Activated T-helper 17 cell treated with anti-CD3 and anti-CD28 coated beads, Interleukin-2, amount 50 U/mL, for 72 hours (primary cell): ENCODE measurements around the gene ATG4B. TPM values are rescaled to one million over a fixed set of nuclear protein-coding genes. Genes with fewer than 3 reads are reported as not detected.

Source experiments
- ATAC-seq: fragments of 150-1000 bp; cut with Tn5 transposase; replicated peaks from 2 replicates; pipeline ENCODE4 v1.10.0; 2021; ENCODE audit warnings: mild to moderate bottlenecking, moderate library complexity
- H3K27ac Mint-ChIP-seq: one replicate; pipeline ENCODE4 v1.8.0; 2022; ENCODE audit warnings: mixed read lengths
- H3K27me3 Mint-ChIP-seq: one replicate; pipeline ENCODE4 v1.8.0; 2022; ENCODE audit warnings: mixed read lengths
- H3K36me3 Mint-ChIP-seq: one replicate; pipeline ENCODE4 v1.8.0; 2022; ENCODE audit warnings: low read depth, mild to moderate bottlenecking, mixed read lengths
- H3K4me1 Mint-ChIP-seq: one replicate; pipeline ENCODE4 v1.8.0; 2022; ENCODE audit warnings: mixed read lengths
- H3K4me3 Mint-ChIP-seq: one replicate; pipeline ENCODE4 v1.8.0; 2022; ENCODE audit warnings: mild to moderate bottlenecking, mixed read lengths
- H3K9me3 Mint-ChIP-seq: one replicate; pipeline ENCODE4 v1.8.0; 2022; ENCODE audit warnings: mixed read lengths
- total RNA-seq, 2 donors: library from RNA; stranded (reverse); gene quantifications; one replicate each; pipeline ENCODE4 v1.2.3, GENCODE V29; 2022

The ATG4B gene
- total RNA-seq, 2 donors from 2014 or later, result 88.3 to 91.3 TPM

DNA sequence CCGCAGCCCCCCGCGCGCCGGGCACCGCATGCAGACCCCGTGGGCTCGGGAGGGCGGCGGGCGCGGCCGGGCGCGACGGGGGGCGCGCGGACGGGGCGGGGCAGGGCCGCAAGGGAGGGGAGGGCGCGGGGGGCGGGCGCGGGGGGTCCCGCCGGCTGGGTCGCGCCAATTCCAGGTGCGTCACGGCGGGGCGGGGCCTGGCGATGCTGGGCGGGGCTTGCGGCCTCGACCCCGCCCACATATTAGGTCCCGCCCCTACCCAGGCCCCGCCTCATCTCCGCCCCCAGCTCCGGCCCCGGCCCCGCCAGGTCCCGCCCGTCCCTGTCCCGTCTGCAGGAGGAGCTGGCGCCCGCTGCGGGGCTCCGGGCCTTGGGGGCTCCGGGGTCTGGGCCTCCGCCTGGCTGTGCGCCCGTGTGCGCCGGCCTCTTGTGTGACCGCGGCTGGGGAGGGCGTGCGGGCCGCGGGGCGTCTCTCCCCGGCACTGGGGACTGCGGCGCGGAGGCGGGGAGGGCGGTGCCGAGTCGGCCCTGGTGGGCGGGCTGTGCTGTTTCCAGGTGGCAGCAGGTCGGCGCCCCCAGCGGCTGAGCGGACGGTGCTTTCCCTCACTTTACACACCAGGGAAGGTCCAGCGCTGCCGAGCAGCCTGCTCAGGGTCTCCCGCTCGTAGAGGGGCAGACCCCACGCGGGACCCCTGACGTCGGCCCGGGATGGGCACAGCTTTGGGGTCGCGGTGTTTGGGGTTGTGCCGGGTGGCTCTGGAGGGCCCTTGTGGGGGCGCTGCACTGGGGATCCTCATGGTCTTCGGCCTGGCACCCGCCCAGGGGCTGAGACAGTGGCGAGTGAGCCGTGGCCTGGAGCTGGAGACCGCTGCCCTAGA lies 64.9 kb downstream of the ATG4B start:
- Mint-ChIP-seq H3K27ac (peak overlapping the region; percentile 89), H3K4me3 (peak overlapping the region; percentile 88), H3K27me3 (no peaks in the 10 kb centered on the region), H3K4me1 (peaks cover 13% of the 10 kb centered on the region), H3K36me3 (peaks cover 51% of the 10 kb centered on the region), H3K9me3 (no peaks in the 10 kb centered on the region)
- peak; percentile 79 for ATAC-seq

GRCh38 chr2:241703032-241703604 lies 65.6 kb downstream of the ATG4B start:
- Mint-ChIP-seq H3K4me3 (peak overlapping the region; percentile 88), H3K4me1 (peaks cover 13% of the 10 kb centered on the region), H3K27me3 (no peaks in the 10 kb centered on the region), H3K36me3 (peaks cover 59% of the 10 kb centered on the region), H3K27ac (peak overlapping the region; percentile 89), H3K9me3 (no peaks in the 10 kb centered on the region)
- no peak for ATAC-seq

GRCh38 chr2:241706537-241706936 lies 69.0 kb downstream of the ATG4B start:
- Mint-ChIP-seq H3K9me3 (no peaks in the 10 kb centered on the region), H3K4me3 (no peak overlapping the region), H3K4me1 (peaks cover 14% of the 10 kb centered on the region), H3K36me3 (peaks cover 84% of the 10 kb centered on the region), H3K27ac (no peak overlapping the region), H3K27me3 (no peaks in the 10 kb centered on the region)
- ATAC-seq, result no peak

DNA sequence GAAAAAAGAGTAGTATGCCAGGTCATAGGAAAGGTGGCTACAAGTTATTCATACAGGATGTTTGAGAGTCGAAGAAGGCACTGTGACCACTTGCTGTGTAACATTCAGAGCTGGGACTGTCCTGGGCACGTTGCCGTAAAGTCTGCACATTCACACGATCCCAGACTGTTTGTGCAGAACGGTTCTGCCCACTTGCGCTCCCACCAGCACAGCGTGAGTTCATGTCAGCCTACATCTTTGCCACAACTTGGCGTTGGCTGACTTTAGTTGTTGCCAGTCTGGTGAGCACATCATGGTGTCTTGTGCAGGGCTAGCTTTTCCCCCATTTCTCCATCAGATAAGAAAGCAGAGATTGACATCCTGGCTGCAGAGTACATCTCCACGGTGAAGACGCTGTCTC lies 71.4 kb downstream of the ATG4B start:
- no peaks in the 10 kb centered on the region for H3K27me3 Mint-ChIP-seq
- ATAC-seq, result no peak
- H3K36me3 Mint-ChIP-seq, result peaks cover 97% of the 10 kb centered on the region
- H3K4me1 Mint-ChIP-seq, result peaks cover 8% of the 10 kb centered on the region
- no peak overlapping the region for H3K27ac Mint-ChIP-seq
- no peaks in the 10 kb centered on the region for H3K9me3 Mint-ChIP-seq
- H3K4me3 Mint-ChIP-seq, result no peak overlapping the region

DNA sequence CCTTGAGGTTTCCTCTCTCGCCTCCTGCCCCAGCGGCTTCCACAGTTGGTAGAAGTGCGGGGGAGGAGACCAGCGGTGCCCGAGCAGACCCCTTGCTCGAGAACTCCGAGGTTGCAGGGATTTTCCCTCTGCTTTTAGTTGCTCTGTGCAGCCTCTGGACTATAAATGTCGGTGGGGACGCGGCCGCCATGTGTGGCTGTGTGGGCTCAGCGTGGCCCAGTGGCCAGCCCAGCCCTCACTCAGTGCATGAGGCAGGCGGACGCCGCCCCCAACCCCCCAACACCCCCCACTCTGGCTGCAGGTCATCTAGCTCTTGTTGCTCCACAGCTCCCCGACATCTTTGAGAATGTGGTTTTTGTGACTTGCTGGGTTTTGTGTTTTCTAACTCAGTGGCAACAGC lies 81.6 kb downstream of the ATG4B start:
- Mint-ChIP-seq H3K9me3 (no peaks in the 10 kb centered on the region), H3K4me1 (no peaks in the 10 kb centered on the region), H3K27me3 (no peaks in the 10 kb centered on the region), H3K27ac (no peak overlapping the region), H3K36me3 (peaks cover 82% of the 10 kb centered on the region), H3K4me3 (no peak overlapping the region)
- no peak for ATAC-seq

DNA sequence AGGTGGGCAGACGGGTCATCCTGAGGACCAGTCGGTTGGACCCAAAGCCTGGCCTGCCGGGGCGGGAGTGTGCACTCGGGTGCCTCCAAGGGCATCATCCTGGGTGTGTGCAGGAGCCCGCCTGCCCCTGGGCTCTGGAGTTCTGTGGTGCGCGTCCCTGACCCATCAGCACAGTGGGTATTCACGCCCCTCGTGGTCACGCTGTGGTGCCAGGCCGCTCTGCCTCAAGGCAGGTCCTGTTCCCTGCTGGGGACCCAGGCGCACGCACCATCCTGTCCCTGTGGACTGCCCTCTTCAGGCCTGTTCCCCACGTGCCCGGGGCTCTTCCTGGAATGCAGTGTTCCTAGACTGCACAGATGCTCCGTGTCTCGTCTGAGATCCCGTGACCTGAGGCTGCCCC lies 82.6 kb downstream of the ATG4B start:
- Mint-ChIP-seq H3K4me3 (no peak overlapping the region), H3K36me3 (peaks cover 74% of the 10 kb centered on the region), H3K27me3 (no peaks in the 10 kb centered on the region), H3K9me3 (no peaks in the 10 kb centered on the region), H3K27ac (no peak overlapping the region), H3K4me1 (no peaks in the 10 kb centered on the region)
- no peak for ATAC-seq

DNA sequence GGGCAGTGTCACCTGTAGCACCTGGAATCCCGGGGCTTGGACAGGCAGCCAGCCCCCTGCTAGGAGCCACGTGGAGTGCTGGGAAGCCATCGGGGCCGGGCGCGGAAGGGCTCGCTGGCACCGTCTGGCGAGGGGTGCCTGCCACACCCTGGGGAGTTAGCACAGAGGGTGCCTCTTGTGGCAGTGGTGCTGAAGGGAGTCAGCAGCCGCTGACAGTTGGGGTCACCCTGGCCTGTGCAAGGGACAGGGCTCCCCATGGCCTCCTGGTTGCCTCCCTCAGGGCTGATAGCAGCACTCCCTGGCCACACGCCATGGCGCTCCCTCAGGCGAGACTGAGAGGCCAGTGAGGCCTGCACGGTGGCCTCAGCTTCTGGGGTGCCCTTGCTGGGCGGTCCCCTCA lies 83.1 kb downstream of the ATG4B start:
- Mint-ChIP-seq H3K4me1 (no peaks in the 10 kb centered on the region), H3K4me3 (no peak overlapping the region), H3K27me3 (no peaks in the 10 kb centered on the region), H3K27ac (no peak overlapping the region), H3K36me3 (peaks cover 71% of the 10 kb centered on the region), H3K9me3 (no peaks in the 10 kb centered on the region)
- ATAC-seq, result no peak

DNA sequence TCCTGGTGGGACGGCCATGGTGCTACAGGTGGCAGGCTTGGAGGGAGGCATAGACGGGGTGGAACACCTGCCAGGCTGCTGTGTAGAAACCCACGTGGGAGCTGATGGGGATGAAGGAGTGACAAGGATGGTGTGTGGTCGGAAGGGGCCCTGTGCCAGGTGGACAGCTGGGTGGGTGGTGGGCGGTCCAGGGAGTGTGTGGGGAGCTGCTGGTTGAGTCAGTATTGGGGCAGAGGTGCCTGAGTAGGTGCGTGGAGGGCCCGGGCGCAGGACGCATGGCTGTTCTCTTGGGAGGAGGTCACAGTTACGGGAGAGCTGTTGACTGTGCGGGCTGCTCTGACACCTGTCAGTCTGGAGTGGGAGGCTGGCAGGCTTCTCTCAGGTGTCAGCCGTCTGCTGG lies 84.4 kb downstream of the ATG4B start:
- H3K36me3 Mint-ChIP-seq, result peaks cover 63% of the 10 kb centered on the region
- H3K27ac Mint-ChIP-seq, result peak overlapping the region; percentile 70
- no peak for ATAC-seq
- H3K9me3 Mint-ChIP-seq, result no peaks in the 10 kb centered on the region
- no peak overlapping the region for H3K4me3 Mint-ChIP-seq
- H3K27me3 Mint-ChIP-seq, result no peaks in the 10 kb centered on the region
- no peaks in the 10 kb centered on the region for H3K4me1 Mint-ChIP-seq

- no peak overlapping the region for H3K4me3 Mint-ChIP-seq
- no peak for ATAC-seq
- no peaks in the 10 kb centered on the region for H3K9me3 Mint-ChIP-seq
- no peaks in the 10 kb centered on the region for H3K4me1 Mint-ChIP-seq
- no peaks in the 10 kb centered on the region for H3K27me3 Mint-ChIP-seq
- peaks cover 52% of the 10 kb centered on the region for H3K36me3 Mint-ChIP-seq
- no peak overlapping the region for H3K27ac Mint-ChIP-seq
Observed at GRCh38 chr2:241722896-241723454, 85.5 kb downstream of the ATG4B start.

Other genes with a start within 250 kb of the ATG4B start
- gene STK25, start 129.1 kb upstream of the ATG4B start, total RNA-seq, result 10 to 100 TPM; 86.7 to 87.8 TPM
- under 1 TPM in 1 of 2 donors, not detected in 1; 0.16 TPM for gene BOK, start 78.9 kb upstream of the ATG4B start, total RNA-seq
- 10 to 100 TPM; 35.0 to 42.5 TPM for gene THAP4, start 535 bp upstream of the ATG4B start, total RNA-seq
- gene DTYMK, start 49.1 kb downstream of the ATG4B start, total RNA-seq, result 100 to 1,000 TPM in 1 of 2 donors, 10 to 100 TPM in 1; 55.5 to 107 TPM
- gene ING5, start 64.3 kb downstream of the ATG4B start, total RNA-seq, result 10 to 100 TPM; 43.5 to 52.3 TPM
- gene D2HGDH, start 96.9 kb downstream of the ATG4B start, total RNA-seq, result 10 to 100 TPM; 16.0 to 32.7 TPM
- 1 to 10 TPM in 1 of 2 donors, under 1 TPM in 1; 0.35 to 4.1 TPM for gene GAL3ST2, start 139.1 kb downstream of the ATG4B start, total RNA-seq
- gene NEU4, start 171.5 kb downstream of the ATG4B start, total RNA-seq, result 1 to 10 TPM; 1.1 to 9.8 TPM
- 10 to 100 TPM; 13.1 to 77.6 TPM for gene PDCD1, start 221.2 kb downstream of the ATG4B start, total RNA-seq
- gene RTP5, start 232.0 kb downstream of the ATG4B start, total RNA-seq, result under 1 TPM in 1 of 2 donors, not detected in 1; 0.58 TPM